B cell (primary cell): ENCODE measurements around the gene EIPR1. TPM values are rescaled to one million over a fixed set of nuclear protein-coding genes. Genes with fewer than 3 reads are reported as not detected.

Experiments
- ATAC-seq: fragments of 200-7000 bp; cut with Tn5 transposase; one replicate; pipeline ENCODE4 v1.10.0; 2021; ENCODE audit warnings: low read depth, mild to moderate bottlenecking, moderate number of reproducible peaks, moderate library complexity
- CTCF ChIA-PET: fragments of 350-600 bp; sonication (Branson Sonifier 250); formaldehyde crosslinking; loops from one replicate; lab custom pipeline; 2021; ENCODE audit warnings: antibody characterized with exemption, inconsistent platforms; lab: Charles Lee
- POLR2A ChIA-PET: fragments of 350-600 bp; sonication (Branson Sonifier 250); formaldehyde crosslinking; loops from one replicate; lab custom pipeline; 2021; ENCODE audit warnings: antibody characterized with exemption; lab: Charles Lee
- DNase-seq: peaks from one replicate; pipeline ENCODE4 v3.0.0; 2013
- H2AFZ ChIP-seq: 2 replicates; pipeline ENCODE4 v1.6.1; 2012; ENCODE audit warnings: mild to moderate bottlenecking, low read depth, low read length; ENCODE audit not compliant: insufficient read depth, poor library complexity, severe bottlenecking
- H3K27ac ChIP-seq, 2 donors: 1 replicate in 1 of 2; 2 replicates in 1 of 2; pipeline ENCODE4 v1.5.1; 2012 to 2013; ENCODE audit warnings: low read length in 2 of 2, mild to moderate bottlenecking in 2 of 2, moderate library complexity in 1 of 2
- H3K27me3 ChIP-seq, 4 experiments: fragments of 200-600 bp in 1 of 4; sonication (generic) in 1 of 4; replicated peaks in 1 of 4; 1 replicate in 2 of 4; 2 replicates in 2 of 4; pipeline versions ENCODE4 v1.6.1 to v1.7.0; 2013 to 2016; ENCODE audit warnings: low read length in 3 of 4, mild to moderate bottlenecking in 2 of 4, mixed read lengths in 1 of 4, moderate library complexity in 1 of 4; ENCODE audit not compliant: insufficient read depth in 4 of 4, control insufficient read depth in 3 of 4; ENCODE audit errors: control extremely low read depth in 1 of 4
- H3K36me3 ChIP-seq, 2 experiments: replicated peaks in 1 of 2; 1 replicate in 1 of 2; 2 replicates in 1 of 2; pipeline versions ENCODE4 v1.6.1 to v1.7.1; 2013; ENCODE audit warnings: low read length in 1 of 2; ENCODE audit not compliant: insufficient read depth in 2 of 2, control insufficient read depth in 1 of 2; ENCODE audit errors: control extremely low read depth in 1 of 2, extremely low read depth in 1 of 2
- H3K4me1 ChIP-seq, 2 donors: fragments of 200-600 bp in 1 of 2; sonication (generic) in 1 of 2; 1 replicate in 1 of 2; 2 replicates in 1 of 2; pipeline versions ENCODE4 v1.5.1 to v1.6.1; 2013 to 2017; ENCODE audit warnings: low read length in 2 of 2; ENCODE audit not compliant: control insufficient read depth in 2 of 2, insufficient read depth in 2 of 2
- H3K4me2 ChIP-seq: replicated peaks from 2 replicates; pipeline ENCODE3; 2012; ENCODE audit warnings: mild to moderate bottlenecking, low read depth, low read length; ENCODE audit not compliant: poor library complexity, severe bottlenecking
- H3K4me3 ChIP-seq, 5 experiments: fragments of 200-600 bp in 1 of 5; sonication (generic) in 1 of 5; 1 replicate in 3 of 5; 2 replicates in 2 of 5; pipeline versions ENCODE4 v1.5.1 to v1.7.0; 2011 to 2016; ENCODE audit warnings: low read length in 4 of 5, mild to moderate bottlenecking in 4 of 5, low read depth in 2 of 5, control low read depth in 1 of 5, moderate library complexity in 1 of 5; ENCODE audit not compliant: insufficient read depth in 1 of 5; ENCODE audit errors: control extremely low read depth in 1 of 5, extremely low read depth in 1 of 5
- H3K79me2 ChIP-seq: fragments of 200-600 bp; sonication (generic); one replicate; pipeline ENCODE4 v1.6.0; 2016; ENCODE audit warnings: low read length; ENCODE audit not compliant: control insufficient read depth, insufficient read depth
- H3K9ac ChIP-seq: fragments of 200-600 bp; sonication (generic); 2 replicates; pipeline ENCODE4 v1.6.1; 2017; ENCODE audit warnings: mild to moderate bottlenecking, low read length, moderate library complexity
- H3K9me3 ChIP-seq, 3 donors: one replicate each; pipeline versions ENCODE4 v1.6.1 to v1.7.1; 2013; ENCODE audit warnings: low read length in 2 of 3; ENCODE audit not compliant: control insufficient read depth in 2 of 3, insufficient read depth in 1 of 3; ENCODE audit errors: control extremely low read depth in 1 of 3
- H4K20me1 ChIP-seq: 2 replicates; pipeline ENCODE4 v1.6.0; 2012; ENCODE audit warnings: mild to moderate bottlenecking, low read length; ENCODE audit not compliant: insufficient read depth, control insufficient read depth, poor library complexity, severe bottlenecking
- H3K27ac Mint-ChIP-seq: one replicate; pipeline ENCODE4 v1.8.0; 2021; ENCODE audit warnings: mixed read lengths
- H3K27me3 Mint-ChIP-seq: one replicate; pipeline ENCODE4 v1.8.0; 2021; ENCODE audit warnings: mixed read lengths
- H3K4me1 Mint-ChIP-seq: one replicate; pipeline ENCODE4 v1.8.0; 2021; ENCODE audit warnings: mixed read lengths
- H3K4me3 Mint-ChIP-seq: one replicate; pipeline ENCODE4 v1.8.0; 2021; ENCODE audit warnings: mixed read lengths
- H3K9me3 Mint-ChIP-seq: one replicate; pipeline ENCODE4 v1.8.0; 2022; ENCODE audit warnings: mixed read lengths; ENCODE audit not compliant: insufficient read depth
- EZH2 ChIP-seq: IDR thresholded peaks from 2 replicates; pipeline ENCODE4 v1.6.1; 2012; ENCODE audit warnings: borderline replicate concordance, low read depth, mild to moderate bottlenecking, moderate library complexity, low read length; ENCODE audit not compliant: insufficient read depth, poor library complexity, severe bottlenecking
- WGBS: methylation state at CpG from one replicate; pipeline ENCODE4 v1.1.5; 2013; ENCODE audit warnings: missing lambda C conversion rate; ENCODE audit not compliant: insufficient coverage; 5-methylcytosine and 5-hydroxymethylcytosine counted together
- intact Hi-C: fragments of 100-400 bp; cut with micrococcal nuclease; formaldehyde crosslinking; loops from one replicate; pipeline ENCODE4 v1.10.0; 2022
- polyA plus RNA-seq: library from polyadenylated mRNA; depleted of rRNA; stranded (reverse); fragments of >200 nt; gene quantifications from 2 replicates; pipeline ENCODE4 v1.2.3, GENCODE V29; 2012
- total RNA-seq, 2 donors: library from RNA; stranded (reverse); fragments of 120-200 nt in 1 of 2; gene quantifications; 1 replicate in 1 of 2; 2 replicates in 1 of 2; pipeline versions ENCODE4 v1.2.3 to v1.2.4, GENCODE V29; 2013 to 2022
- TF ChIP-seq, protein P1 (sequence below): fragments of 200-600 bp; IDR thresholded peaks from one replicate; pipeline ENCODE4 v1.8.0; 2022; ENCODE audit warnings: antibody characterized with exemption, mild to moderate bottlenecking

Gene EIPR1
- total and polyA plus RNA-seq, 2 donors (not counting 1 experiment from before 2014, with no cell fraction given): 31.8 to 37.0 TPM

DNA sequence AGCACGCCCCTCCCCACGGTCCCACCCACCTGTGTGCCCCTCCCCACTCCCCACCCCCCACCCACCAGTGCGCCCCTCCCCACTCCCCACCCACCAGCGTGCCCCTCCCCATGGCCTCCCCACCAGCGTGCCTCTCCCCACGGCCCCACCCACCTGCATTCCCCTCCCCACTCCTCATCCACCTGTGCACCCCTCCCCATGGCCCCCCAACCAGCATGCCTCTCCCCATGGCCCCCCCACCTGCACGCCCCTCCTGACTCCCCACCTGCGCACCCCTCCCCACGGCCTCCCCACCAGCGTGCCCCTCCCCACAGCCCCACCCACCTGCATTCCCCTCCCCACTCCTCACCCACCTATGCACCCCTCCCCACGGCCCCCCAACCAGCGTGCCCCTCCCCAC is 190.2 kb downstream of the EIPR1 start:
- no peak for DNase-seq
- Histone ChIP-seq H3K36me3 (peaks cover 0 to 30% of the 10 kb centered on the region in 2 experiments), H3K9me3 (peaks cover 0 to 6% (median 0%) of the 10 kb centered on the region in 3 donors), H3K4me2 (no peak overlapping the region), H4K20me1 (no peaks in the 10 kb centered on the region), H2AFZ (no peak overlapping the region), H3K27ac (no peak overlapping the region), H3K27me3 (no peaks in the 10 kb centered on the region), H3K4me3 (no peak overlapping the region), H3K4me1 (no peaks in the 10 kb centered on the region), H3K79me2 (peaks cover 7% of the 10 kb centered on the region), H3K9ac (no peak overlapping the region)
- no peak for ATAC-seq
- ChIA-PET POLR2A (no interaction called here), CTCF (no interaction called here)
- H3K27me3 Mint-ChIP-seq: no peaks in the 10 kb centered on the region
- TF ChIP-seq EZH2: no peak
- TF ChIP-seq, protein P1, sequence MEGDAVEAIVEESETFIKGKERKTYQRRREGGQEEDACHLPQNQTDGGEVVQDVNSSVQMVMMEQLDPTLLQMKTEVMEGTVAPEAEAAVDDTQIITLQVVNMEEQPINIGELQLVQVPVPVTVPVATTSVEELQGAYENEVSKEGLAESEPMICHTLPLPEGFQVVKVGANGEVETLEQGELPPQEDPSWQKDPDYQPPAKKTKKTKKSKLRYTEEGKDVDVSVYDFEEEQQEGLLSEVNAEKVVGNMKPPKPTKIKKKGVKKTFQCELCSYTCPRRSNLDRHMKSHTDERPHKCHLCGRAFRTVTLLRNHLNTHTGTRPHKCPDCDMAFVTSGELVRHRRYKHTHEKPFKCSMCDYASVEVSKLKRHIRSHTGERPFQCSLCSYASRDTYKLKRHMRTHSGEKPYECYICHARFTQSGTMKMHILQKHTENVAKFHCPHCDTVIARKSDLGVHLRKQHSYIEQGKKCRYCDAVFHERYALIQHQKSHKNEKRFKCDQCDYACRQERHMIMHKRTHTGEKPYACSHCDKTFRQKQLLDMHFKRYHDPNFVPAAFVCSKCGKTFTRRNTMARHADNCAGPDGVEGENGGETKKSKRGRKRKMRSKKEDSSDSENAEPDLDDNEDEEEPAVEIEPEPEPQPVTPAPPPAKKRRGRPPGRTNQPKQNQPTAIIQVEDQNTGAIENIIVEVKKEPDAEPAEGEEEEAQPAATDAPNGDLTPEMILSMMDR: no peak
- no peak overlapping the region for H3K27ac Mint-ChIP-seq
- H3K4me3 Mint-ChIP-seq: no peak overlapping the region
- no peaks in the 10 kb centered on the region for H3K4me1 Mint-ChIP-seq
- intact Hi-C loops: no loop called here
- H3K9me3 Mint-ChIP-seq: no peaks in the 10 kb centered on the region
- no CpG with 5 or more reads among the region's 12 CpGs for WGBS

DNA sequence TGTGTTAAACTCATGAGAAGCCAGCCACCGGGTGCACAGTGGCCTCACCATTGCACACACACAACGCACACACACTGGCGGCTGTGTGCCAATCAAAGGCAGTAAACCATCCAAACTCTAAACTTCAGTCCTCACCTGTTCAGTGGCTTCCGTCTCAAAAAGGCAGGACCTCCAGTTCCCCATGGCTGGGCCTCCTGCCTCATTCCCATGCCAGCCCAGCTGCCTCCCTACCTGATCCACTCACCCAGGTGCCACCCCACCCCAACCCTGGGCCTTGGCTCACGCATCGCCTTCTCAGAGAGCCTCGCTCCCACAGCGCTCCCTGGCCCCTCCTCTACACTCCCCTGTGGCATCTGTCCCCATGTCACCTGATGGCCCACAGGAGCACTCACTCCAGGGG is 190.9 kb downstream of the EIPR1 start:
- TF ChIP-seq, protein P1: no peak
- no peak for TF ChIP-seq EZH2
- 99% methylated on average over 7 of the region's 8 CpGs for WGBS
- Histone ChIP-seq H4K20me1 (no peaks in the 10 kb centered on the region), H3K27me3 (no peaks in the 10 kb centered on the region), H3K36me3 (peaks cover 0 to 24% of the 10 kb centered on the region in 2 experiments), H3K9me3 (peaks cover 0 to 6% (median 0%) of the 10 kb centered on the region in 3 donors), H3K27ac (no peak overlapping the region), H3K4me1 (no peaks in the 10 kb centered on the region), H3K4me3 (no peak overlapping the region), H3K79me2 (peaks cover 7% of the 10 kb centered on the region), H2AFZ (no peak overlapping the region), H3K9ac (no peak overlapping the region), H3K4me2 (no peak overlapping the region)
- ATAC-seq (no peak), DNase-seq (no peak)
- H3K27me3 Mint-ChIP-seq: no peaks in the 10 kb centered on the region
- no peaks in the 10 kb centered on the region for H3K9me3 Mint-ChIP-seq
- H3K27ac Mint-ChIP-seq: no peak overlapping the region
- ChIA-PET CTCF (no interaction called here), POLR2A (no interaction called here)
- no peaks in the 10 kb centered on the region for H3K4me1 Mint-ChIP-seq
- H3K4me3 Mint-ChIP-seq: no peak overlapping the region
- intact Hi-C loops: no loop called here
